H1 (cell line): ENCODE results near the gene SH3TC2. TPM values are rescaled to one million over a fixed set of nuclear protein-coding genes. Genes with fewer than 3 reads are reported as not detected.

ENCODE experiments used
- CREB1 ChIP-seq: IDR thresholded peaks from 2 replicates; pipeline ENCODE4 v1.6.1; 2012; ENCODE audit warnings: inconsistent platforms
- CTBP2 ChIP-seq: IDR thresholded peaks from 2 replicates; pipeline ENCODE4 v1.7.0; 2011; ENCODE audit warnings: borderline replicate concordance, mild to moderate bottlenecking, moderate library complexity, mixed read lengths, low read length; ENCODE audit not compliant: insufficient read depth, insufficient read length
- polyA plus RNA-seq, 7 experiments: library from polyadenylated mRNA; depleted of rRNA in 3 of 7; stranded (reverse) in 5 of 7; unstranded in 2 of 7; fragments of >200 nt in 5 of 7; fragments of 200-250 nt in 2 of 7; gene quantifications; 1 replicate in 5 of 7; 2 replicates in 1 of 7; 4 replicates in 1 of 7; pipeline versions ENCODE4 v1.2.1 to v1.2.3, GENCODE V29; 2011 to 2013; ENCODE audit warnings: missing spikeins in 2 of 7, mixed read lengths in 2 of 7
- total RNA-seq: library from RNA; stranded (reverse); fragmentation: NEBNext Ultra II Directional; extraction: Animal tissue kit (Norgen Biotek cat#: 25700); gene quantifications from 2 replicates; pipeline ENCODE4 v1.2.1, GENCODE V29; 2021
- TF ChIP-seq, protein P1 (sequence below): IDR thresholded peaks from 2 replicates; pipeline ENCODE4 v1.6.1; 2011; ENCODE audit warnings: low read length, improper control_type of control experiment

SH3TC2 gene
- total and polyA plus RNA-seq, 2 of the 8 experiments (the other 6 are each of a cell fraction or from before 2014, with no cell fraction given): 0.11 to 0.80 TPM

DNA sequence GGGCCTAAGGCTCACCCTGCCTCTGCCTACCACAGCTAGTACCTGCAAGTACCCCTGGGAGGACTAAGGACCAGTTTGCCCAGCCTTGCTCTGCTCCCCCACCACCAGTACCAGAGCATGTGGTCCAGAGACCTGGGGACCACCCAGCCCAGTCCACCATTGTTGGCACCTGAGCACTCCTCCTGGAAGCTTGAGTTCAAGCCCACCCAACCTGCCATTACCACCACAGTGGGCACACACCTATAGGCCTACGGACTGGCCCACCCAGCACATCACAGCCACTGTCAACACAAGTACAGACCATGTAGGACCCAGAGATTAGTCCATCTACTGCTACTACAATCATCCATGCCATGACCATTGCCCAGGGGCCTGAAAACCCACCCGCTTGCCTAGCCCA, 30.8 kb upstream of the SH3TC2 start (continued):
- TF ChIP-seq, protein P1, sequence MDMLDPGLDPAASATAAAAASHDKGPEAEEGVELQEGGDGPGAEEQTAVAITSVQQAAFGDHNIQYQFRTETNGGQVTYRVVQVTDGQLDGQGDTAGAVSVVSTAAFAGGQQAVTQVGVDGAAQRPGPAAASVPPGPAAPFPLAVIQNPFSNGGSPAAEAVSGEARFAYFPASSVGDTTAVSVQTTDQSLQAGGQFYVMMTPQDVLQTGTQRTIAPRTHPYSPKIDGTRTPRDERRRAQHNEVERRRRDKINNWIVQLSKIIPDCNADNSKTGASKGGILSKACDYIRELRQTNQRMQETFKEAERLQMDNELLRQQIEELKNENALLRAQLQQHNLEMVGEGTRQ: no peak
- TF ChIP-seq CREB1: no peak
- TF ChIP-seq CTBP2: no peak
